DMS79 (cell line): ENCODE data around the gene PRCD.

Experiments
- DNase-seq: peaks from one replicate; lab custom pipeline; 2025; lab: John Stamatoyannopoulos, UW

Gene PRCD, protein sequence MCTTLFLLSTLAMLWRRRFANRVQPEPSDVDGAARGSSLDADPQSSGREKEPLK

DNA sequence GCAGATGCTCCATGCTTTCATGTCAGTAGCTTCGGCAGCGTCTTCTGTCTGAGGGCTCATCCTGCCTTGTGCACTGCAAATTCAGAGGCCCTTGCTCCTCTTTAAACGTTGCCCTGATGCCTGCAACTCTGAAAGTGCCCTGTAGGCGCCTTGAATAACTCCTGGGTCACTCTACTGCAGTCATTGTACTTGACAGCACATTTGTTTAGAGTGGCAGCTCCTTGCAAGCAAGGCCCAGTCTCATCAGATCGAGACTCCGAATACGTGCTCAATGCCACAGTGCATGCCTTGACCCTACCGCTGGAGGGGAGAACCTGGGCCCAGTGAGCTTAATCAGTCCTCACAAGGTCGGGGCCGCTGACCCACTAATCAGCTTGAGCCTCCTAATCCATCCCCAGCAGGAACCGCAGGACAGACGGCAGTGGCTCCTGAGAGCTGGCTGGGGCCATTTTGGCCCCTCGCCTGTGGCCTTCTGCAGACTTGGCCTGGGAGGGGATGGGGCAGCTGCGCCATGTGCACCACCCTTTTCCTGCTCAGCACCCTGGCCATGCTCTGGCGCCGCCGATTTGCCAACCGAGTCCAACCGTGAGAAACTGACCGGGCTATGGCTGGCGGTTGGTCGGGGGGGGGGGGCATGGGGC is at the start of gene PRCD:
TSS of gene PRCD (plus strand) at position 414 of the 641 bp plus-strand sequence. CDS start at position 512, 98 bp downstream.
- no peak for DNase-seq

DNA sequence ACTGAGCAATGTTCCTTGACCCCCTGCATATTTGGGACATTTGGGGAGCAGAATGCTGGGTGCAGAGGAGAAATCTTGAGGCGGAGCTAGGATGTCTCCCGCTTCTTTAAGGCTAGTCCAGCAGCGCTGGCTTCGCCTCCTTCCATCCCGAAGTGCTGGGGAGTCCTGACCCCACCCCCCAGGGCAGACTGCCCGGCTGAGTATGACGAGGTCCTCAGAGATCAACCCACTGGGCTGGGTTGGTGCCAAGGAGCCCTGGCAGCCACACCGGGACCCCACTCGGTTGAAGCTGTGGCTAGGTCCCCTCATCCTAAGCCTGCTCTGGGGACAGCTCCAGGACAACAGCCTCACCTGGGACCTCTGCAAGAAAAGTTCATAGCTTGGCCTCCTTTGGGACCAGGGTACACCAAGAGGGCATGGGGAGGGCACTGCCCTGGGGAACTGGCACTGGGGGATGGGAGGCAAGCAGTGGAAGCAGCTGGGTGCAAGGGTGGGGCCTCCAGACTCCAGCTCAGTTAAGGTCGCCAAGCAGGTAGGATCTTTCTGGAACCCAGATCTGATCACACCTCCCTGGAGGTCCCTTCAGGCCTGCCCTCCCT is 49.6 kb upstream of the PRCD start:
- DNase-seq = no peak

DNA sequence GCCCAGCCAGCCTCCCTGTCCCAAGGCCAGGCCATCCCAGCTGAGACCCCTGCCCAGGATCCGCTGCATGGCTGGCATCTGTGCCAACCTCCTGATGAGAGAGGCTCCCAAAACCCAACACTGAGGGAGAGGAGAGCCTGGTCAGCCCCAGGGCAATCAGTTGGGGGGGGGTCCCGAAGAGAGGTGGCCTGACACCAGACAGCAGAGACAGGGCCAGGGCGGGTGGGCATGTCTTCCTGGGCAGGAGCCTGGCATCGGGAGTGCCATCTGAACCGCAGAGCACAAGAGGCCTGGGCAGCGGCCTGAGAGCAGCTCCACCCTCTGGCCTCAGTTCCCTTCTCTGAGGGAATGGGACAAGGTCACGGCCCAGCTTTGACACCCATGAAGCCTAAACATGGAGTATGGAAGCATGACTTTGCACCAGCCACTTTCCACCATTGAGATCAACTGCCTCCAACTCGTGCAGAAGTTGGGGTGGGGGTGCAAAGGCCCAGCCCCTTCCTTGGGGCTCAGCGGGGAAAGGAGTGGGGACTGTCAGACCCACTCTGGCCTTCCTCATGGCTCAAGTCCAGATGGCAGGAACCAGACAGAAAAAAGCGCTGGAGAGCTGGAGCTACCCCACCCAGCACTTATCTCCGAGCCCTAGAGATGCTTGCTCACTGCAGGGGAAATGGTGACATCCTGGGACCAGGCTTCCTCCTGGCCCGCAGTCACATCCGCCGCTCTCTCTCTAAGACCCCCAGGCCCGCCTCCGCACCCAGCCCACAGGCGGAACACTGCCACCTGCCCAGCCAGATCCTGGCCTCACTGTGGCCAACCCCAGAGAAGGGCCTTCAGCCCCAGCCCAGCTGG is 48.3 kb upstream of the PRCD start:
- no peak for DNase-seq

DNA sequence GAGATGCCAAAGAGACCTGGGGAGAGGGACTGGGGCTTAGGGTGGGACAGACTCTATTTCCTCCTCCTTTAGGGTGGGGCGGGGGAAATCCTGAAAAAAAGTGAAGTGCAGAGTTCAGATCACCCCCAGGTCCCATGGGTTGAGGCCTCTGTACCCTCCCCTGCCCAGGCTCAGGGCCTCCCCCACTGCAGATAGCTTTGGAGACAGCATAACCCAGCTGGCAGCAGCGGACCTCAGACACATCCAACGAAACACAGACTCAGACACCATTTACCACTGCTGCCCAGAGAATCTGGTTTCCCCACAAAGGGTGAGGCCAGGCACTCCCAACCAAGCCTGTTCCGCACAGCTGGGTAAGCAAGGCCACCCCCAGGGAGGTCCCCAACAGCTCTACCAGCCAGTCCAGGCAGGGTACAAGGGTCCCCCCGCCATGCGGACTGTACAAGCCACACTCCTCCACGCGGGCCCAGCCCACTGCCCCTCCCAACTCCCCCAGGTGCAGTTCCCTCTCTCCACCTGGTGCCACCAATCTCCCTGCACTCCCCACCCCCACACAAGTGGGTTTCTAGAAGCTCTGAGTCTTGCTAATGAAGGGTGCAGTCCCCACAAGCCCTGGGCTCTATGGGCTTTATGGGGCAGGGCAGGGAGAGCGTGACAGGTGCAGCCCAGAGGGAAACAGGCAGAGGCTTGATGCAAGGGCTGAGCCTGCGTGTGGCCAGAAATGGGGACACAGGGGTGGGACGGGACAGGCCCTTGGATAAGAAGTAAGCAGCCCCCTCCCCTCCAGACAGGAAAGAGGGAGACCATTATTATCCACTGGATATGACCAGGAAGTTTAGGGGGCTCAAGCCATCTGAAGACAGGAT is 47.5 kb upstream of the PRCD start:
- DNase-seq = no peak

DNA sequence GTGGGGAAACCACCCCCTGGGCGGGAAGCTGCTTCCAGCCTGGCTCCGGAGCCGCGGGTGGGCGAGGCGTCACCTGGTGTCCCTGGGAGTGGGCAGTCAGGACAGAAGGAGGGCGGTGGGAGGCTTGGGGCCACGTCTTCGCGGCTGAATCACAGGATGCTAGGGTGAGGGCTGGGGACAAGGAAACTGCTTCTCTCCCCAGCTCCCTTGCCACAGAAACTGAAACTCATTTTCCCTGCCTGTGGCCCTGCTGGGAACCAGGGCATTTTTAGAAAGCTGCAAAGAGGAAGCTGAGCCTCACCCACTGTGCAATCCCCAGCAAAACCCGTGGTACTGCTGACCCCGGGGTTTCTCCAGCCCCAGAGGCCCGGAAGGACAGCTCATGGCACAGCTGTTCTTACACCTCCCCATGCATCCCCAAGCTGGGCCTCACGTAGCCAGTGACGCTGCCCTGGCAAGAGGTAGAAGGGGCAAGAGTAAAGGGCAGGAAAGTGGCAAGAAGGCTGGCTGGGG is 46.8 kb upstream of the PRCD start:
- no peak for DNase-seq

DNA sequence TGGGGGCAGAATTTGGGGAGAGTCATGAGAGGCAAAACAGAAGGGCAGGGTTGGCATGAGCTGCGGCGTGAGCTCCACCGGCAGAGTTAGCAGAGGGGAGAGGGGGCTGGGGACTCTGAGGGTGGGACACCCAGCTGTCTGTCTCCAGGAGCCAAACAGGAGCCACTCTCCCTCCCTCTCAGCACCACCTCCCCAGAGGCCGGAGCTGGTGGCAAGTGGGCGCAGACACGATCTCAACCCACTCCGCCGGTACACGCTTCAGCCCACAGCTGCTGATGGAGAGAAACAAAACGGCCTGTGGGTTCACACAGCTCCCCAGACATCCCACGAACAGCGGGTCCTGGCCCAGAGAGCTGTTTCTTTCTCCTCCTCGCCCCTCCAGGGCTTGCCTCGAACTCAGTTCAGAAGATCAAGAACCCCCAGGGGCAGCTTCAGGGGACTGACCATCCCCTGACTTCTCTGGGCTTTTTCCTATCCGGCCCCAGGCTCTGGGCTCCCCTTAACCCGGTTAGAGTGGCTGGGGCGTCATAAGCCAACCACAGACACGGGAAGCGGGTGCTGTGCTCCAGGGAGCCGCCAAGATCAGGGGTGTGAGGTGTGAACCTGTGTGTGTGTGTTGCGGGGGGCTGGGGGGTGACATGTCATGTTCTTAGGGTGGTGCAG is 46.2 kb upstream of the PRCD start:
- DNase-seq = no peak

DNA sequence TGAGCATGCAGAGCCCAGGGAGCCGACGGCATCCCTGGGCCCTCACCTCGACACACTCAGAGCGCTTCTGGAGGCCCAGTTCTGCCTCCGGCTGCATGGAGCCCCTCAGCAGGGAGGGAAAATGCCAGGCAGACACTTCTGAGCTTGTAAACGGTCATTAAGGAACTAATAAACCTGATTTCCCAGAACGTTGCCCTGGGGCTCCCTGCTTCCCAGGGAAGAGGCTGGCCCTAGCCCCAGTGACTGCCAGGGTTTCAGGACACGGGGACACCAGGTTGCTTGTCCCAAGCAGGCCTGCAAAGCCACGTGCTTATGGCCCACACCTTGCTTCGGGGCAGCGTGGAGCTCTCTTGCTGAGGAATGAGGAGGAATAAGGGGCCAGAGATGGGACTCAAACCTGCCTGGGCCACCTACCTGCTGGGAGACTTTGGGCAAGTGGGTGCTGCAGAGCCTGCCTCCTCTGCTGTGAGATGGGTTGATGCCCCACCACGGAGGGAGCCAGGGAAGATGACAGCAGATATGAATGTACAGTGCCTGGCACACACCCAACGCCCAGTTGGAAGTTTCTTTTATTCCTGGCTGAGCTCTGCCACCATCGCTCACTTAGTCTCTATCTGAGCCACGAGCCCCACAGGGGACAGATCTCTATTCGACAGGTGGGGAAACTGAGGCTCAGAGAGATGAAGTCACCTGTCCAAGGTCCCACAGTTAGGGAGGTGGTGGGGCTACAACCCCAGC is 44.0 kb upstream of the PRCD start:
- DNase-seq = no peak

DNA sequence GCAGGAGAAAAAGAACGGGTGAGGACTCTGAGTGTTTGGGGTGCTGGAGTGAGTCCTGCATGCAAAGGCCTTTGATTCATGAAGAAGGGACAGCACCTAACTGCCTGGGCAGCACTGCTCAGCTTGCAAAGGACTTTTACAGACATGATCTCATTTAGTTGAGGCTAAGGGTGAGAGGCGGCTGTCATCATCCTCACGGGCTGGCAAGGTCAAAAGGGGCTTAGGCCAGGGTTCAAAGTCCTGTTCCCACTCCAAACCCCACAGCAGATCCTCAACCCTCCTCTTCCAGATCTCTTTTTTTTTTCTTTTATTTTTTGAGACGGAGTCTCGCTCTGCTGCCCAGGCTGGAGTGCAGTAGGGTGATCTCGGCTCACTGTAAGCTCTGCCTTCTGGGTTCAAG is 43.4 kb upstream of the PRCD start:
- no peak for DNase-seq

DNA sequence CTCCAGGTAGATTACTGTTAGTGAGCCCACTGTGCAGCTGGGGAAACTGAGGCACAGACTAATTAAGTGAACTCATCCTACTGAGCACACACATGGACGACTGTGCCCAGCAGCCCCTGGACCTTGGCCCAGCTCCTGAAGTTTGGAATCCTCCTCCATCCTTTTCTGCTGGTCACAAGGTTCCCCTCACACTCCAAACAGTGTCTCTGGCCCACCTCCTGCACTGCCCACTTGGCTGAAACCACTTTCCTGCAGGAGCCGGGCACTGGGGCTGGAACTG is 42.2 kb upstream of the PRCD start:
- DNase-seq = no peak

DNA sequence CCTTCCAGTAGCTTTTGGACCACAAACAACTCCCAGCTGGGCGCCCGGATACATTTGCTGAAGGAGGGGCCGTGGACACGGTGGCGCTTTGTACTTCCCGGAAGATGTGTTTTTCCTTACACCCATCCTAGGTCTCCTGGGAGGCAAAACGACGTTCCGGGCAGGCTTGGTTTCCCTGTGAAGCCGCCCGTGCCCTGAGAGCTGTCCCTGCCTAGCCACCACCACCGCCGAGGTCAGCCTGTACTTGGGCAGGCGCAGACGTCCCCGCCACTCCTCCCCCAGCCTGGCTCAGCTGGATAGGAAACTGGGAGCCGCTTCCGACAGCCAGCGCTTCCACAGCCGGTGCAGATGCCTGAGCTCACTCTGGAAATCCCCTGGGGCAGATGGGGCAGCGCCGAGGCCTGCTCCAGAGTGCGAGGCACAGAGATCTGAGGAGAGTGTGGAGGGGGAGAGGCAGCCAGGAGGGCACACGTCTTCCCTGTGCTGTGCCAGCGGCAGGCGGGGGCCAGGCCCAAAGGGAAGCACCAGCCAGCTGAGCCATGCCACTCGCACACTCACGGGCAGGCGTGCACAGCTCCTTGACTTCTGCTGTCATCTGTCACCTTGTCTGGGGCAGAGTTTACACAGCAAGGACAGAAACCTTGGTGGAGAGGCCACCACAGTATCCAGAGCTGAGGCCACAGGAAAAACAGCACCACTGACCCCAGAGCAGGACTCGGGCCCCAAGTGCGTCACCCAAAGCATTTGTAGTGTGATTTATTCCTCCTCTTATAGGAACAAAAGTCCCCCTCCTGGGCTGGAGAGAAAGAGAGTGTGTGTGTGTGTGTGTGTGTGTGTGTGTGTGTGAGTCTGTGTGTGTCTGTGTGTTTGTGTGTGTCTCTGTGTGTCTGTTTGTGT is 41.6 kb upstream of the PRCD start:
- DNase-seq = peak; percentile 14

DNA sequence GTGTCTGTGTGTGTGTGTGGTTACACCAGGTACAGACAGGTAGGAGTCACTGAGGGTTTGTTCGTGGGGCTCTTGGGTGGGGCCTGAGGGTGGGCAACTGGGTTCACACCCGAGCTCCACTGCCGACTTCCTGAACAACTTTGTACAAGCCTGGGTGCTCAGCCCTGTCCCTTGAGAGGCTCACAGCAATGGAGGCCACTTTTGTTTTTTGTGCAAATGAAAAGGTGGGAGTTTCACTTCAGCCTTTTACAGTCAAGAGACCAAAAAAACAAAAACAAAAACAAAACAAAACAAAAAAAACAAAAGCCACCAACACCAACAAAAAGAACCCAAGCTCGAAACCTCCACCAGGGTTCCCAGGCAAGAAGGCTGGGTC is 41.0 kb upstream of the PRCD start:
- no peak for DNase-seq

DNA sequence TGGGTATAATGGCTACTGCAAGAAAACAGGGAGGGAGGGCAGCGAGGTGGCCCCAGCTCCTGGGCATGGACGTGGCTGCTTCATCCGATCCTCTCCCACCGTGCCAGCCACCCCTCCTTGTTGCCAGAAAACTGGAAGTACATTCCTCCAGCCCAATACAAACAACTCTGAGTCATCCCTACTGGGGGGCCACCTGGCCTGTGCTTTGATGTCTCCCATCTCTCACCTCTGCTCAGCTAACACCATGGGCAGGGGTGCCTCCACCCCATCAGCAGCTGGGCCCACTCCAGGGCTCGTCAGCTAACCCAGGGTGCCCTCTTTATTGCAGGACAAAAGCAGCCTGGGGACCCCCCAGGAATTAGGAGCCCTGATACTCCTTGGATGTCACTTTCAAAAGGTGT is 40.6 kb upstream of the PRCD start:
- DNase-seq = no peak

DNA sequence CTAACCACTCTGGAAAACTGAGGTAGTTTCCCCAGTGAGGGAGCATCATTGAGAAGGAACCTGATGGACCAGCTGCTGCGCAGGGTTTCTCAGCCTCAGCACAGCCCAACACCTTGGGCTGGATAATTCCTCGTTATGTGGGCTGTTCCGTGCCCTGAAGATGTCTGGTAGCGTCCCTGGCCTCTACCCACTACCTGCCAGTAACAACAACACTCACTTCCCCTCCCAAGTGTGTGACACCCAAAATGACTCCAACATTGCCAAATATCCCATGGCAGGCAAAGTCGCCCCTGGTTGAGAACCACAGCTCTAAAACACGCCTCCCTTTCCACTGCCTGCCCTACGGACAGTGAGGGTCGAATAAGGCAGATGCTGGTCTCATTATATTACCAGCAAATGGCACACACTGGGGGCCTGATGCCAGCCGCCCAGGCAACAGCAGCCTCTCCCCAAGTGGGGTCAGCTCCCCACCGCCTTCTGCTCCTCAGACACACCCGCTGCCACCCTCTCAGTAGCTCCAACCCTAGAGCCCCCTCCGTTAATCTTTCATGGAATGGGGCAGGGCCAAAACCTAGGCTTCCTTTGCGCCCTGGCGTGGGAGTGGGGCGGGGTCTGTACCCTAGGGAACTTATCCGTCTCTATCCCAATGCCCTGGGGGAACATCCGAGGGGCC is 39.6 kb upstream of the PRCD start:
- no peak for DNase-seq

DNA sequence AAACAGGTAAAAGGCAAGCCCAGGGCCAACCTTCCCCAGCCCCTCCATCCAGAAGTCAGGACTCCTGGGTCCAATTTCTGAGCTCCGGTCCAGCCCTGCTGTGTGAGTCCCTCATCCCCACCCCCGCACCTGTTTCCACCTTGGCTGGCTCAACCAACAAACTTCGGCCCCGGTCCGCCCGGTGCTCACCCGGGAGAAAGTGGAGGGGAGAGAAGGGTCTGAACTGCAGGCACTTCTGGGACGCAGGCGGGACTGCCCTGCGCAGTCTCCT is 39.2 kb upstream of the PRCD start:
- DNase-seq = no peak

DNA sequence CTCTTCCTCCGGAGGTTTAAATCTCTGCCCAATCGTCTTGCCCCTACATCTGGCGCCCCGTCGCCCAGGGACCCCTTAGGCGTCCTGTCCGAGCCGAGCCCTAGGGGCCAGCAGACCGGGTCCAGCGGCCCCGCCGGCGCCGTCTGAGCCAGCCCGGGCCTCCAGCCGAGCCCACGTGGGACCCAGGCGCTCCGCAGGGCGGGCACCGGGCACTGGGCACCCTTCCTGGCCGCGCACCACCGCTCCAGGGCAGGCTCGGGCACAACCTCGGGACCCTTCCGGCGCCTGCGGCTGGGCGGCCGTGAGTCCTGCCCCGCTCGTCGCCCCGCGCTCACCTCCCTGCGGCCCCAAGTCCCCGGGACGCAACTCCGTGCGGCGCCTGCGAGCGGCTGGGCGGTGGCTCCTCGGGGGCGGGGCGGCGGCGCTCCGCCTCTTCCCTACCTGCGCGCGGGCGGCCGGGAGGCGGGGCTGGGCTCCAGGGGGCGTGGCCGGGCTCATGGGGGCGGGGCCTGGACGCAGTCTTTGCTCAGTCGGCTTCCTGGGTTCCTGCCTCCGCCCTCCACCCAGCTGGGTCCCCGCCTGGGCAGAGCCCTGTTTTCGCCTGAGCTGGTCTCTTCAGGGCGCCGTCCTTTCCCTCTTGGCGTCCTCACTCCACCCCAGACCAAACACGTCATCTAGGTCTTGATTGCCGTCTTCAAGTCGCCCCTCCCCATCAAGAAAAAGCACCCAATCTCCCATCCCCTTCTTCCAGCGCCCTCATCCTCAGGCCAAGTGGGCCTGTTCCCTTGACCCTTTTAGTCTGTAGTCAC is 38.6 kb upstream of the PRCD start, which contains the start of gene RHBDF2:
TSS of gene RHBDF2 (minus strand) at position 406 of the 809 bp plus-strand sequence. CDS start 19,899 bp downstream, outside the sequence.
- no peak for DNase-seq

DNA sequence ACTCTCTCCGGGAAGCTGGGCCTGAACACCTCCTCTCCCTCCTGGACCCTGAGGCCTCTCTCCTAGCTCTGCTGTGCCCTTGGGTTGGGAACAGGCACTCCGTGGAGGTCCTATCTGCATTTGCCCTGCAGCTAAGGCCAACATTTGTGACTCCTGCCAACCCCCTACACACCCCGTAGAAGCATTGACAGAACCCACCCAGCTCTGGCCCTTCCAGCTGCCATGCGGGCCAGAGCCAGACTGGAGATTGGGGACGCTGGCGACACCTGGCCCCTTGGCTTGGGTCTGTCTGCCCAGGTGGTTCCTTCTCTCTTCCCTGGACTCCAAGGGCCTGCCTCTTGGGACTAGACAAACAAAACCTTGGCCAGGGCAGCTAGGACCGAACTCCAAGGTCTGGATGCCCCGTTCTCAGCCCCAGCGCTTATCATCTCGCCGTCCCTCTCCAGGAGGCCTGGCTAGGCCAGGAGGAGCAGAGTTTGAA is 38.0 kb upstream of the PRCD start:
- no peak for DNase-seq

DNA sequence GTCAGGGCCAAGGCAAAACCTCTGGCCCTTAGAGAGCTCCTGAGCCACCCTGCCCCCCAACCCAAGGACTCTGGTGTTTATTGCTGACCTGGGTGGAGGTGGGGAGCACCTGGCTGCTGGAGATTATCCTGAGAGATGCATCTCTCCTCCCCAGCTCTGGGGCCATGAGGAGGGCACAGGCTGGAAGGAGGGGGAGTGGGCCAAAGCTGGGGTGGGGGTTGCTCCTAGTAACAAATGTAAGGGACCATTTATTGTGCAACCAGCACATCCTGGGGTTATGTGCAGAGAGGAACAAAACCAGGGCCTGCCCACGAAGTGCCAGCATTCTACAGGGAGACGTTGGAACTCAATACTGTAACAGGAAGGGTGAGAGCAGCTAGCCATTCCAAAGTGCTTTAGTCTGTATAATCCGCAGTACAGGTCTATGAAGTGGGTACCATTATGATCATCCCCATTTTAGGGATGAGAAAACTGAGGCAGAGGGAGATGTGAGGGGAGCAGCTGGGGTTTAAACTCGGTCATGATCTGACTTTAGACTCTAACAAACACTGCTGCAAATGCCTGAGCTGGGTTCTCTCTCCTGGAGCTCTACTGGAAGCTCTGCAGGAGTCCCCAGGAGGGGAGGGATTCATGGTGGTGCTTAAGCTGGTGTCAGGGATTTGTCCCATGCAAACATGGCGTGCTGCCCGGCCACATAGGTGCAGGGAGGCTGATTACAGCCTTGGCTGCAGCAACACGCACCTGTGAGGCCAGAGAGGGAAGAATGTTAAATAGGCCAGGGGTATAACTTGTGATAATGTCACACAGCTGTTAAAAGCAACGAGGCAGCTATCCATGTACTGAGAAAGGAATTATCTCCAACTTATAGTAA is 37.3 kb upstream of the PRCD start:
- no peak for DNase-seq
